HG03103 (cell line): Measurements from ENCODE around the gene DPH5.
"Not testable (repeated sequence)": the region's sequence is repeated elsewhere in the genome, so short reads cannot be mapped to it uniquely, and the experiment has no call there.

Experiments used
- ATAC-seq: cut with Tn5 transposase; IDR thresholded peaks from one replicate; pipeline ENCODE4 v1.9.1; 2021; ENCODE audit warnings: low read depth; ENCODE audit not compliant: unreplicated experiment

Gene DPH5

DNA sequence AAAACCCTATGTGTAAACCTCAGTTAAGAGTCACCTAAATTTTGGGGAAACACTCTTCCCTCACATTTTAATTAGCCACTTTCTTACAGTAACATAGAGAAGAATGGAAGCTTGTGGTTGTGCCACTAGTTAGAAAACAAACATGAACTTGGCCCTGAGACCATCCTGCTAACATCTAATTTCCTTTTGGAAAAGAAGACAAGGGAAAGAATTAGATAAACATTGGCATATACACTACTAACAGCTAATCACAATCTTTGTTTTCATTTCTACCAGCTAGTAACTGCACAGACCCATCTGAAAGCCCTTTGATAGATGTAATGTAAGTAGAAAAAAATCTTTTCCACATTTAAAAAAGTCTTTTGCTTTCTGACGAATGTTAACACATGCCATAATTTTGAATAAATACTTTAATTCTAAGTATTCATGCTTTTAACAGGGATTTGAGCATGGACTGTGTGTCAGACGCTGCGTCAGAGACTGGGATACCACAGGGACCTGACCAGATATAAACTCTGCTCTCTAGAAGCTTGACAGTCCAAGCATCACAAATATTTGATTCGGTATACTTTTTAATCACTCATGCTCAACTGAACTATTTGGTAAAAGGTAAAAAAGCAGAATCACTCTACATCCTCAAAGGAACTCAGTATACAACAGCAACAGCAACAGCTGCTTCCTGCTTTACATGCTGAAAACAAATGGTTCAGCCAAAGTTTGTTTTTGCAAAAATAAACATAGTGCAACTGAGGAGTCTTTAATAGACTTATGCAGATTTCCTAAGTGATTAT, 30.2 kb downstream of the DPH5 start:
- no peak for ATAC-seq

- ATAC-seq: no peak
Observed at GRCh38 chr1:100989306-100990077, 36.1 kb downstream of the DPH5 start.

DNA sequence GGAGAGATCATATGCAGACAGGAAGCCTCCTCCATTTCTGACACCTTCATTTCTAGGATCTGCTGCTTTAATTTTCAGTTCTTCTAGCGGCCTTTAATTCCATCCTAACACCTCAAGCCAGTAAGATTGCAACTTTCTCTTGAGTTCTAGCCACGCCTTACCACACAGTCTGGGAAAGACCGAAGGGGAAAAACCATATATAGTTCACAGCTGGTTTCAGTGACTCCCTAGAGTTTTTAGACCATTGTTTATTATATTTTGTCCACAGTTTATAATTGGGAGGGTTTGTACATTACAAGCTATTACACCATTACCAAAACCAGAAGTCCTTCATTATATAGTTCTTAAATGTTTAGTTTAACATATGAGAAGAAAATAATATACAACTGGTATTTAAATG, 37.5 kb downstream of the DPH5 start:
- no peak for ATAC-seq

DNA sequence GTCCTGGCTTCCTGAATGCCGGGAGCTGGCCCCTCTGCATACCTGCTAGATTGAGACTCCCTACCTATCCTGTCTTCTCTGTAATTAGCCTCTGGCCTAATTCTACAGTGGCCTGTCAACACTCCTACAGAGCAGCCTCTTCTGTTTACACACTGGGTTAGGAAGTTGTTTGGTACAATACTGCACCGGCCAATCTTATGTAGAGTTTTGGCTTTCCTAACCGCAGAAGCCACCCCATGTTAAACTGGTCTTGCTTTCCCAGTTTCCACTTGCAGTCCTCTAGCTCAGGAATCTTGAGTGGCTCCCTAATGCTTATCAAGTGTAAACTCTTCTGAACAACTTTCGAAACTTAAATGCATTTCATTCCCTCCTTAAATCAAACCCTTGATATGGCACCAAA, 42.8 kb downstream of the DPH5 start:
- no peak for ATAC-seq

DNA sequence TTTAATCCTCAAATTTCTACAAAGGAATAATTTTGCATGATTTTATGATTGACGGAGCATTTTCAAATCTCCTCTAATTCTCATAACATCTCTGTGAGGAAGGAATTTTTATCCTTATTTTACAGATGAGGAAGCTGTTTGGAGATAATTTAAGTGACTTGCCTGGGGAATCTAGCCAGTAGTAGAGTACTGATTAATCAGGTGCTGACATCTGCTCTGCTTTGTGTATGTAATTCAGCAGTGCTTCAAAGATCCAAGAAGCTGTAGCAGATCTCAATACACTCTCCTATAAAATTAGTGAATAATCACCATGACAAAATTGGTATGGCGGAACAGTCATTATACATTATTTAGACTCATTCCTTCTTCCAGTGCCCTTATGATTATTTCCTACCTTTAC, 46.0 kb downstream of the DPH5 start:
- no peak for ATAC-seq

- no peak for ATAC-seq
Observed at GRCh38 chr1:100976936-100977335, 48.6 kb downstream of the DPH5 start.

DNA sequence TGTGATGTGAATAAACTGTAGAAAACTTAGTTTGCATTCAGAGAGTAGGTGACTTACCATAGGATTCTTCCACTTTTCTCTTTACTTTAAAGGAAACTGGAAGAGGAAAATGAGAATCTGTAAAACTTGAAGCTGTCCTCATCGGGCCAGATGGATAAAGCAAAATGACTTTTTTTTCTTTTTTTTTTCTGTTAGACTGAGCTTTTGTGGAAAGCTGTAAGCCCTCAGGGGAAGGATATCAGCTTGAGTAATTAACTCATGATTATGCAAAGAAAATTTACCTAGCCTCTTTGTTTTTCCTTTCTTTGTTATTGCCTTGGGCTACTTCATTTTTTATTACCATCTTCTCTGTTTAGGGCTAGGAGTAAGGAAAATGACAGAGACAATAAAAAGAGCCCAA, 53.4 kb downstream of the DPH5 start:
- ATAC-seq: no peak

GRCh38 chr1:100971021-100971420, 54.6 kb downstream of the DPH5 start:
- no peak for ATAC-seq

DNA sequence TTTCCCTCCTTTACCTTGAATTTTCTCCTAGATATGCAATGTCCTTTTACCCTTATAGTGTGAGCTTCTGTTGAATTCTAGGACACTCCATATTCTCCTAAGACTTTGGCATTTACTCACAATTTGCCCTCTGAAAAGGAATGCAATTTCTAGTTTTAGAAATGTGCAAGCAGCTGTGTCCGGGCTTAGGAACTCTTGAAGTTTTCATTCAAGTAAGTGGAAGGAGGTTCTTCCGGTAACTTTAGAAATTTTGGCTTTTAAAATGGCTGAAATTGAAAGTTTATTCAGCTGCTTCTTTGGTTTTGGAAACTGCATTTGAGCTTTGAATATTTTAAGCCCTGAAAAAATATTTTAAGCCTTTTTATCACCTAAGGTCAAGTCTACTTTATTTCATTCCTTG, 56.3 kb downstream of the DPH5 start:
- no peak for ATAC-seq

- ATAC-seq: no peak
Observed at GRCh38 chr1:100968621-100969020, 57.0 kb downstream of the DPH5 start.

DNA sequence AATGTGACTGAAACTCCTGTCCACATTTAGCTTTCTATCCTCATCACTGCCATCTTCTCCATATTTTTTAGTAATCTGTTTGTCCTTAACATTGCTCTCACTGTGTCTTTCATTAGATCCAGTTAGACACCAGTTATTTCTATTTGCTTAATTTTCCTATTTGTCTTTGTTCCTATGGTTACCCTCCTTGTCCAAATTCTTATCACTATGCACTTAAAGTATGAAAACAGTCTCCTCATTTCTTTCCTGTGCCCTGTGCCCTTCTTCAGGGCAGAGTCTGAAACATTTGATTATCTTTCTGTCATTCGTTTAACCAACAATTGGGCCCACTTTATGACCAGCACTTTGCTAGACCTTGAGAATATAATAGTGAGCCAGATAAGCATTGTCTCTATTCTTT, 65.5 kb downstream of the DPH5 start:
- ATAC-seq: no peak

DNA sequence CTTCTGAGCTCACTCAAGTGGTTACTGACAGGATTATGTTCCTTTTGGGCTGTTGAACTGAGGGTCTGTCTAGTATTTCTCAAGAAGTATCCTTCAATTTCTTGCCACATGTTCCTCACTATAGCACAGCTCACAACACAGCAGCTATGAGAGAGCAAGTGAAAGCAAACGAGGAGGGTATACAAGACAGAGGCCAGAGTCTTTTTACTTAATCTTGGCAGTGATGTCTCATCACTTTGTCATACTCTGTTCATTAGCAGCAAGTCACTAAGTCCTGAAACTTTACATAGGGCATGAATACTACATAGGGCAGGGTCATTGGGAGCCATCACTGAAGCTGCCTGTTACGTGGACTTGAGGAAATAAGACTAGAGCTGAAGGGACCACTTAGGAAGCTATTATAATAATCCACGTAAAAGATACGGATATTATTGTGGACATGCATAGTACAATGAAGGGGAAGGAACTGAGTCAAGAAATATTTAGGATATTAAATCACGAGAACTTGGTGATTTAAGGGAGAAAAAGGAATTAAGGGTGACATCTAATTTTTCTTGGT, 66.0 kb downstream of the DPH5 start:
- no peak for ATAC-seq

- no peak for ATAC-seq
Observed at GRCh38 chr1:100955322-100955721, 70.3 kb downstream of the DPH5 start.

GRCh38 chr1:100953960-100954730, 71.4 kb downstream of the DPH5 start:
- ATAC-seq: no peak

DNA sequence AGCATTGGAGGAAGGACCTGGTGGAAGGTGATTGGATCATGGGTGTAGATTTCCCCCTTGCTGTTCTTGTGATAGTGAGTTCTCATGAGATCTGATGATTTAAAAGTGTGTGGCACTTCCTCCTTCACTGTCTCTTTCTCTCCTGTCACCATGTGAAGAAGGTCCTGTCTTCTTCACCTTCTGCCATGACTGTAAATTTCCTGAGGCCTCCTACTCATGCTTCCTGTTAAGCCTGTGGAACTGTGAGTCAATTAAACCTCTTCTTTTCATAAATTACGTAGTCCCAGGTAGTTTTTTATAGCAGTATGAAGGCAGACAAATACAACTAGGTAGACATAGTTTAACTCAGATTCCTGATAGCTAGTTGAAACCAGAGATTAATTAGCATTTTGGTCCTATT, 72.6 kb downstream of the DPH5 start:
- not testable (repeated sequence) for ATAC-seq

- no peak for ATAC-seq
Observed at GRCh38 chr1:100952104-100952745, 73.4 kb downstream of the DPH5 start.

DNA sequence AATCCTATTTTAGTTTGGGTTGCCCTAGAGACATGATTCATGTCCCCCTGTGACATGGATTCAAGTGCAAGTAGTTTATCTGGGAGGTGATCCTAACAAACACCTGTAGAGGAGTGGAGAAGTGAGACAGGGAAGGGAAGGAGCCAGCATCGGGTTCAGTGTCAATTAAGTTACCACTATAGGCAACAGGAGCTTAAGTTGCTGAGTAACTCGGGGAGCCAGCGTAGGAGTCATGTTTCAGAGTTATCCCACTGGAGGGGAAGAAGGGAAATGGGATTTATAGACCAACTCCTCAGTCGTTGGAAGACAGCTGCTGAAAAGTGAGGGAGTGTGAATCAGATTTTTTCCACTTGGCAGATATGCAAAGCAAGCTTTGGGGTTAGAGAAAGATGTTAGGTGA, 74.8 kb downstream of the DPH5 start:
- ATAC-seq: no peak

DNA sequence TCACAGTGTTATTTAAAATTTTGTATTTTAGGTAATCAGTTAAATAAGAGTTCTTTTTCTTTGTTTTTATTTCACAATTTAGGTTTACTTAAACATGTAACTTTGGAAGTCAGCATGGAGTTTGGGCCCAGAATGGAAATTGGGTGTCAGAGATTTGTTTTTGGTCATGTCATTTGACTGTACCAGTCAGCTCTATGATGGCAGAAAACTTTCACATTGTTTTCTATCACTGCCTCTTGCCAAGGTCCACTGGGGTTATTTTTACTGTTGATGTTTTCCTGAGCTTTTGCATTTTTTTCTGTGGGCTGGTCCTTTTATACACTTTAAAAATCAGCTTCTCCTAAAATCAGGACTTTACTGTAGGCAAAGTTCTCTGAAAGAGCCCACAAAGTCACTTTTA, 75.2 kb downstream of the DPH5 start:
- no peak for ATAC-seq

GRCh38 chr1:100949515-100950158, 75.9 kb downstream of the DPH5 start:
- ATAC-seq: peak; percentile 94
